IMR-90 (cell line): ENCODE results near the gene ANKRD22. TPM values are rescaled to one million over a fixed set of nuclear protein-coding genes. Genes with fewer than 3 reads are reported as not detected.

Experiments used
- ATAC-seq: fragments of 200-7000 bp; cut with Tn5 transposase; 2 replicates; pipeline ENCODE4 v1.9.1; 2020; ENCODE audit warnings: low read depth, mild to moderate bottlenecking, moderate library complexity
- BruUV-seq: library from RNA; stranded (reverse); fragments of 400-500 nt; replicated peaks from 2 replicates; lab custom pipeline; 2021; lab: Mats Ljungman, UMichigan
- CTCF ChIA-PET: fragments of 300-600 bp; formaldehyde crosslinking; extraction: SDS; loops from one replicate; lab custom pipeline; 2021; ENCODE audit warnings: antibody characterized with exemption; lab: Yijun Ruan, JAX
- POLR2A ChIA-PET: fragments of 300-600 bp; sonication (Branson Sonifier 250); formaldehyde crosslinking; loops from one replicate; lab custom pipeline; 2022; ENCODE audit warnings: antibody characterized with exemption; ENCODE audit not compliant: unreplicated experiment; lab: Charles Lee
- DNase-seq: peaks from one replicate; pipeline ENCODE4 v3.0.0; 2013
- H2AFZ ChIP-seq: replicated peaks from 2 replicates; pipeline ENCODE3; 2013; ENCODE audit warnings: low read length, mild to moderate bottlenecking; ENCODE audit not compliant: poor library complexity
- H2AK5ac ChIP-seq: 2 replicates; pipeline ENCODE4 v1.6.1; 2013; ENCODE audit warnings: low read depth, low read length, inconsistent platforms
- H2AK9ac ChIP-seq: replicated peaks from 2 replicates; pipeline ENCODE3; 2013; ENCODE audit warnings: mild to moderate bottlenecking, low read depth, low read length, moderate library complexity; ENCODE audit not compliant: poor library complexity
- H2BK120ac ChIP-seq: 2 replicates; pipeline ENCODE4 v1.6.1; 2013; ENCODE audit warnings: low read depth, low read length, inconsistent platforms
- H2BK15ac ChIP-seq: 3 replicates; pipeline ENCODE4 v1.6.1; 2013; ENCODE audit warnings: low read depth, low read length, inconsistent platforms
- H2BK20ac ChIP-seq: 2 replicates; pipeline ENCODE4 v1.6.1; 2013; ENCODE audit warnings: low read depth, mild to moderate bottlenecking, inconsistent platforms, low read length, moderate library complexity
- H2BK5ac ChIP-seq: 2 replicates; pipeline ENCODE4 v1.6.1; 2013; ENCODE audit warnings: mild to moderate bottlenecking, low read depth, low read length, inconsistent platforms; ENCODE audit not compliant: poor library complexity, severe bottlenecking
- H3K14ac ChIP-seq: replicated peaks from 2 replicates; pipeline ENCODE4 v1.6.1; 2013; ENCODE audit warnings: low read depth, low read length, inconsistent platforms
- H3K18ac ChIP-seq: 2 replicates; pipeline ENCODE4 v1.6.1; 2013; ENCODE audit warnings: low read depth, low read length, control low read depth
- H3K23ac ChIP-seq: 2 replicates; pipeline ENCODE4 v1.6.1; 2013; ENCODE audit warnings: low read depth, low read length, inconsistent platforms
- H3K27ac ChIP-seq: 2 replicates; pipeline ENCODE4 v1.5.1; 2013; ENCODE audit warnings: mild to moderate bottlenecking, control low read depth, low read length; ENCODE audit not compliant: insufficient read depth
- H3K27me3 ChIP-seq: 2 replicates; pipeline ENCODE4 v1.6.1; 2013; ENCODE audit warnings: low read length; ENCODE audit not compliant: control insufficient read depth, insufficient read depth
- H3K36me3 ChIP-seq: 2 replicates; pipeline ENCODE4 v1.6.1; 2013; ENCODE audit warnings: low read length, mixed read lengths; ENCODE audit not compliant: control insufficient read depth, insufficient read depth
- H3K4ac ChIP-seq: 2 replicates; pipeline ENCODE4 v1.6.1; 2013; ENCODE audit warnings: low read depth, low read length, inconsistent platforms
- H3K4me1 ChIP-seq: 2 replicates; pipeline ENCODE4 v1.6.1; 2013; ENCODE audit warnings: low read length, mixed read lengths; ENCODE audit not compliant: control insufficient read depth, insufficient read depth
- H3K4me2 ChIP-seq: 2 replicates; pipeline ENCODE4 v1.6.1; 2013; ENCODE audit warnings: low read depth, mild to moderate bottlenecking, control low read depth, low read length, moderate library complexity
- H3K4me3 ChIP-seq: 2 replicates; pipeline ENCODE4 v1.5.1; 2013; ENCODE audit warnings: low read depth, mild to moderate bottlenecking, control low read depth, low read length, moderate library complexity; ENCODE audit not compliant: insufficient read depth
- H3K56ac ChIP-seq: 2 replicates; pipeline ENCODE4 v1.6.1; 2013; ENCODE audit warnings: low read length, inconsistent platforms; ENCODE audit not compliant: insufficient read depth; ENCODE audit errors: extremely low read depth
- H3K79me1 ChIP-seq, 2 experiments: 2 replicates each; pipeline ENCODE4 v1.6.1; 2013; ENCODE audit warnings: low read length in 2 of 2, inconsistent platforms in 1 of 2, low read depth in 1 of 2
- H3K9ac ChIP-seq: 2 replicates; pipeline ENCODE4 v1.6.1; 2013; ENCODE audit warnings: low read depth, low read length, control low read depth
- H3K9me1 ChIP-seq: 2 replicates; pipeline ENCODE4 v1.6.1; 2013; ENCODE audit warnings: low read length, inconsistent platforms; ENCODE audit not compliant: insufficient read depth
- H3K9me3 ChIP-seq: 2 replicates; pipeline ENCODE4 v1.6.1; 2013; ENCODE audit warnings: low read length; ENCODE audit not compliant: control insufficient read depth, insufficient read depth
- H4K20me1 ChIP-seq: 2 replicates; pipeline ENCODE4 v1.6.1; 2013; ENCODE audit warnings: low read length, inconsistent platforms; ENCODE audit not compliant: insufficient read depth
- H4K5ac ChIP-seq: 2 replicates; pipeline ENCODE4 v1.6.1; 2013; ENCODE audit warnings: mild to moderate bottlenecking, low read depth, low read length, control low read depth
- H4K8ac ChIP-seq, 2 experiments: 2 replicates each; pipeline ENCODE4 v1.6.1; 2013; ENCODE audit warnings: low read depth in 2 of 2, low read length in 2 of 2, control low read depth in 1 of 2, inconsistent platforms in 1 of 2
- H4K91ac ChIP-seq: 2 replicates; pipeline ENCODE4 v1.6.1; 2013; ENCODE audit warnings: low read depth, low read length, inconsistent platforms; ENCODE audit not compliant: insufficient read depth
- MAZ ChIP-seq: IDR thresholded peaks from 2 replicates; pipeline ENCODE4 v1.6.1; 2012; ENCODE audit warnings: low read depth, mild to moderate bottlenecking, low read length, improper control_type of control experiment, moderate library complexity, borderline replicate concordance
- MXI1 ChIP-seq: IDR thresholded peaks from 2 replicates; pipeline ENCODE4 v1.6.1; 2012; ENCODE audit warnings: low read depth, mild to moderate bottlenecking, low read length, moderate library complexity, borderline replicate concordance
- NFE2L2 ChIP-seq: fragments of 150-350 bp; IDR thresholded peaks from 2 replicates; pipeline ENCODE4 v1.6.1; 2016; ENCODE audit warnings: low read depth, mild to moderate bottlenecking, low read length
- SMC3 ChIP-seq: fragments of 150-350 bp; IDR thresholded peaks from 2 replicates; pipeline ENCODE4 v1.6.1; 2016; ENCODE audit warnings: low read depth, mild to moderate bottlenecking, antibody characterized with exemption, low read length, moderate library complexity
- WGBS, 2 experiments: methylation state at CpG; one replicate each; pipeline versions ENCODE4 v1.1.5 to v1.1.7; 2013; ENCODE audit warnings: missing lambda C conversion rate in 2 of 2; ENCODE audit not compliant: insufficient read length in 1 of 2; ENCODE audit errors: extremely low coverage in 2 of 2; 5-methylcytosine and 5-hydroxymethylcytosine counted together
- dilution Hi-C: fragments of 300-500 bp; cut with HindIII; formaldehyde crosslinking; loops from one replicate; pipeline ENCODE4 v1.14.3; 2018; ENCODE audit warnings: low sequenced_read_pairs; ENCODE audit not compliant: unreplicated experiment
- in situ Hi-C: fragments of 300-500 bp; cut with MboI; formaldehyde crosslinking; loops from 3 replicates; pipeline ENCODE4 v1.14.3; 2019; ENCODE audit warnings: low sequenced_read_pairs, inconsistent platforms, mixed read lengths
- intact Hi-C: fragments of 100-400 bp; cut with micrococcal nuclease; formaldehyde crosslinking; loops from 2 replicates; pipeline ENCODE4 v1.10.0; 2022
- polyA plus RNA-seq, 3 experiments: library from polyadenylated mRNA; depleted of rRNA; stranded (reverse); fragments of >200 nt; gene quantifications; 2 replicates each; pipeline ENCODE4 v1.2.3, GENCODE V29; 2012; ENCODE audit warnings: low replicate concordance in 1 of 3
- total RNA-seq: library from RNA; depleted of rRNA; stranded (reverse); fragments of >200 nt; gene quantifications from 2 replicates; pipeline ENCODE4 v1.2.3, GENCODE V29; 2012

The ANKRD22 gene
- total and polyA plus RNA-seq, 2 of the 4 experiments (the other 2 are of a cell fraction): not detected

DNA sequence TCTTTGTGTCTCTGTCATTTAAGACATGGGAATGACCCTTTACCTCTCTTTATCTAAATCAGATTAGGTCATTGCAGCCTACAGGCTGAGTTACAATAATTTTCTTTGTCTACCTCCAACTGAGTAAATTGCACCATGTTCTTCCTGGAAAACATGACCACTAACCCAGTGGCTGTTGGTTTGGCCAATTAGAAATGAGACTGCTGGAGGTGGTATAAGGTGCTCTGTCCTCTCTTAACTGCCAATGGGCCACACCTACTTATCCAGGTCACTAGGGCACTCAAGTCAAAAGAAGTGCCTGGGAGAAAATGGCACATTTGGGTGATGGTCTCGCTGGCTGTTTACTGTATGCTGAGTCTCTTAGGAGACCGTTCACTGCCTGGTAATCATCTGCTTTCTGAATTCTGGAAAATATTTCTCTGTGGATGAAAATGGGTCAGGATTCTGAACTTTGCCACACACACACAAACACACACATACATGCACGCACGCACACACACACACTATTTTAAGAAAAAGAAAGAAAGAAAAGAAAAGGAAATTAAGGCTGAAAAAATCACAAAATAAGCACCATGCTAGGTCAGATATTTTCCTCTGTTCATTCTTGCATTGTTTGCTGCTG is 44.8 kb upstream of the ANKRD22 start:
- no CpG with 5 or more reads among the region's 4 CpGs for WGBS, 2 experiments
- BruUV-seq: no TSS peak
- DNase-seq (no peak), ATAC-seq (no peak)
- Histone ChIP-seq H3K27me3 (no peaks in the 10 kb centered on the region), H3K23ac (peak overlapping the region; percentile 72; the same call in 1 of the 2 replicates), H3K9me1 (peaks cover 24% of the 10 kb centered on the region), H3K18ac (peak overlapping the region; percentile 76), H2BK120ac (peak overlapping the region; percentile 53), H4K20me1 (no peaks in the 10 kb centered on the region; the same call in 1 of the 2 replicates), H2AK5ac (peak overlapping the region; percentile 41), H2AFZ (no peak overlapping the region), H2BK15ac (0 out of 3 replicates have a peak overlapping the region, but pooled peaks have one; percentile 29), H2BK20ac (peak overlapping the region; percentile 36; the same call in 1 of the 2 replicates), H2AK9ac (no peak overlapping the region), H3K4me2 (no peak overlapping the region; the same call in 1 of the 2 replicates), H3K36me3 (peaks cover 5% of the 10 kb centered on the region; the same call in 1 of the 2 replicates), H3K56ac (no peak overlapping the region), H3K4me1 (peaks cover 36% of the 10 kb centered on the region), H3K4me3 (no peak overlapping the region), H3K27ac (peak overlapping the region; percentile 54; the same call in 1 of the 2 replicates), H4K5ac (peak overlapping the region; percentile 78), H3K79me1 (peaks cover 49 to 76% of the 10 kb centered on the region in 2 experiments), H4K8ac (peak overlapping the region; percentile 10 to 55; a peak in 3 of 4 replicates), H3K4ac (peak overlapping the region; percentile 58), H4K91ac (peak overlapping the region; percentile 46), H3K14ac (peak overlapping the region; percentile 81), H3K9me3 (no peaks in the 10 kb centered on the region), H2BK5ac (peak overlapping the region; percentile 72), H3K9ac (no peak overlapping the region)
- ChIA-PET CTCF (no interaction called here), POLR2A (no interaction called here)
- dilution Hi-C loops: no loop called here
- no peak for TF ChIP-seq MXI1
- TF ChIP-seq MAZ: no peak
- no peak for TF ChIP-seq SMC3
- no peak for TF ChIP-seq NFE2L2
- intact Hi-C loops: no loop called here
- in situ Hi-C loops: no loop called here
